ENCODE measurements around the gene SOAT2.
A peak's percentile ranks its signal among the peaks of the same experiment; 100 is the strongest.

- TF ChIP-seq POLR2A (IDR thresholded peaks at IDR 0.05) (no peak), CTCF (IDR thresholded peaks at IDR 0.05) (no peak), POLR2AphosphoS5 (IDR thresholded peaks at IDR 0.05) (peak in 2 of 3 donors; percentile 8 to 20)
Measured at GRCh38 chr12:53071591-53072551, 31.4 kb upstream of the SOAT2 start.
